Subcutaneous adipose tissue (tissue), 4 donors: ENCODE results near the gene UTP15. TPM values are rescaled to one million over a fixed set of nuclear protein-coding genes. Genes with fewer than 3 reads are reported as not detected.

Experiments used
- total RNA-seq, 4 donors: library from RNA; depleted of rRNA; stranded (reverse); fragments of >200 nt; gene quantifications; one replicate each; pipeline ENCODE4 v1.1.0, GENCODE V29; 2016
- TF ChIP-seq, protein P1 (sequence below): fragments of 450-650 bp; IDR thresholded peaks from one replicate; pipeline ENCODE4 v1.5.1; 2016; ENCODE audit warnings: low read depth, mild to moderate bottlenecking, control low read depth, antibody characterized with exemption, moderate library complexity

The UTP15 gene
- total RNA-seq, 4 donors from 2014 or later: 17.2 to 59.5 (median 33.5) TPM

DNA sequence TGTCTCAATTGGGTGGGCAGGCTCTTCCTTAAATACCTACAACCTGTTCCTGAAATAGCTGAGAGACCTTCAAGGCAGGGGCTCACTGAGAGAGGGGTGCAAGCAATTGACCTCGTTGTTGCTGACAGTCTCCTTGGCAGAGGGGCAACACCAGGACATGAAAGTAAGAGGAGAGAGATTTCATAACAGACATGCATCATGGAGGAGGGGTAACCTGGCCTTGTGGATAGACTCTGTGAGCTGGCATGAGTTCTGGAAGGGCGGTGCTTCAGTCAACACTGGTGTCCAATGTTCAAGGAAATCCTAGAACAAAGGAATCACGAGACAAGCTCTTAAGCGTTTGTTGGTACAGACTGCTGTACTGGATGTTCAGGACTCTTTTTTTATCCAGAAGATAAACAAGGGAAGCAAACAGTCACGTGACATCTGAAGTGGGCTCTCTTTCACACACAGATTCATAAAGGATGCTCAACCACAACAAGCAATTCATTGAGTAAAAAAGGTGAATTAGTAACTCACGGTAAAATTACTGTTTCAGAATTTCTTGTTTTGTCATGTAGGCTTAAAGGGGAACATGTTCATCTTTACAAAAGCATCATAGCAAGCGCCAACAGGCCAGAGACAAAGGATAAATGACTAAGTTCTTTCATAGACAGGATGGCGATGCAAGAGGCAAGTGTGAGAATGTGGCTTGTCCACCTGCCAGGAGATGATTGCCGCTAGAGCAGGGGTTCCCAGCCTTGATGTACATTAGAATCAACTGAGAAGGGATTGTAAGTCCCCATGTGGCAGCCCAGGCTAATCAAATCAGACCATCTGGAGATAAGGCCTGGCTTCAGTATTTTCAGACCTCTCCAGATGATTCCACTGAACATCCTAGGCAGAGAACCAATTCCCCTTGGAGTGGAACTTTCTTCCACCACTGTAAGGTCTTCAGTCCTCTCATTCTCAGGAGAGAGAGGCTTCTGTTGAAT, 20.8 kb upstream of the UTP15 start:
- TF ChIP-seq, protein P1, sequence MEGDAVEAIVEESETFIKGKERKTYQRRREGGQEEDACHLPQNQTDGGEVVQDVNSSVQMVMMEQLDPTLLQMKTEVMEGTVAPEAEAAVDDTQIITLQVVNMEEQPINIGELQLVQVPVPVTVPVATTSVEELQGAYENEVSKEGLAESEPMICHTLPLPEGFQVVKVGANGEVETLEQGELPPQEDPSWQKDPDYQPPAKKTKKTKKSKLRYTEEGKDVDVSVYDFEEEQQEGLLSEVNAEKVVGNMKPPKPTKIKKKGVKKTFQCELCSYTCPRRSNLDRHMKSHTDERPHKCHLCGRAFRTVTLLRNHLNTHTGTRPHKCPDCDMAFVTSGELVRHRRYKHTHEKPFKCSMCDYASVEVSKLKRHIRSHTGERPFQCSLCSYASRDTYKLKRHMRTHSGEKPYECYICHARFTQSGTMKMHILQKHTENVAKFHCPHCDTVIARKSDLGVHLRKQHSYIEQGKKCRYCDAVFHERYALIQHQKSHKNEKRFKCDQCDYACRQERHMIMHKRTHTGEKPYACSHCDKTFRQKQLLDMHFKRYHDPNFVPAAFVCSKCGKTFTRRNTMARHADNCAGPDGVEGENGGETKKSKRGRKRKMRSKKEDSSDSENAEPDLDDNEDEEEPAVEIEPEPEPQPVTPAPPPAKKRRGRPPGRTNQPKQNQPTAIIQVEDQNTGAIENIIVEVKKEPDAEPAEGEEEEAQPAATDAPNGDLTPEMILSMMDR: no peak

DNA sequence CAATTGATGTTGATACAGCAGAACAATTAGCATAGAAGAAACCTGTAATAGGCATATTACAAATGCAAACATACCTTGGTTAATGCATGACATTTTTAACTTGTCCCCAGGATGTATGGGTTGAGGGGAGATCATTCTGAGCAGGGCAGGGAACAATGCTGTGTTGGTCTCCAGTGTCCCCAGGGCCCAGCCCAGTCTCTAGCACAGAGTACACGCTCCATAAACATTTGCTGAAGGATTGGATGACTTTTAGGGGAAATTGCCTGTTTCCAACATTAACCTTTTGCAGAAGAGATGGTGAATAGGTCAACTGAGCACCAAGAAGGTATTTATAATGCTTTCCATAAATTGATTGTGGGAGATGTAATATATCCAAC, 20.2 kb upstream of the UTP15 start:
- TF ChIP-seq, protein P1: no peak

DNA sequence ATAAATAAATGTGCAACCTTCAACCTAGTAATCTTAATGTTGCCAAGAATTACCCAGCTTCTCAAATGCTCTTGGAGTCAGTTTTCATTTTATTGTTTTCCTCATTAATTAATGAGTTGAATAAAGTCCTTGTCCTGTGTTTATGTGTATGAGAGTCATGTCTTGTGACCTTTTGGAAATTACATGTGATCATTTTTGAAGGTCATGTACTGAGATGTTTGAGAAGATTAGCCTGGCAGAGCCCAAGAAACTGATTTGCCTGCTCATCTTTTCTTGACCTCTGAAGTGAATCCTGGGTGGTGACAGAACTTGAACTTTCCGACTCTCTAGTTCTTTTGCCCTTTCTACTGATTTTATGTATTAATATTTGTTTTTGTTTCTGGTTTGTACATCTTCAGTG, 15.5 kb upstream of the UTP15 start:
- TF ChIP-seq, protein P1: no peak

DNA sequence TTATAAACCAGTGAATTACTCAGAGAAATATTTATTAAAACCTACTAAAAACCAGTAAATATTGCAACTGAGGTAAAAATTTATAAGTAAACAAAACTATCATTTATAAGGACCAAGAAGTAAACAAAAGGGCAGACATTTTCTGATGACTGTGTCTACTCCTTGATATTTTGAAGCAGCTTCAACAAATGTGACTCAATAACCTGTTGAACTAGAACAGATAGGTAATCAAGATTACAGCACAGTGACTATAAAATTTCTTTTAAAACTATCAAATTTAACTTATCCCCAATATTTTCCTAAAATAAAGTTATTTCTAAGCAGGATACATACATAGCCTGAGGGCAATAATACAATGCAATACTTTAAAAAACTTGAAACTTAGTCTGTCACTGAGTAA, 12.9 kb upstream of the UTP15 start:
- TF ChIP-seq, protein P1: no peak

DNA sequence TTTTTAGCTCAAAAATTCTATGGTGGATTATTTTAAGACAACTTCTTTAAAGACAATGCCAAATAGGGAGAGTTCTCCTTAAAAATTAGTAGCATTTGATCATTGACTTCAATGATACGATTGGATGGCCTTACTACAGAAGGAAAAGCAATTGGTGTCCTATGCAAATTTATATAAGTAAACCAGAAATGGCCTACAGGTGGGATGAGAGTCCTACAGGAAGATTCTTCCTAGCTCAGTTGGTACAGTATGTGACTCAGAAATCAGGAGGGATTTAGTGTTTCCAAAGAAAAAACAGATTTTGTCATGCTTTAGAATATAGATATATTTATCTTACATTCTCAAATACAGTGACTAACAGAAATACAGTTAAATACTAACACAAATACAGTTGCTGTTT, 6.6 kb upstream of the UTP15 start:
- TF ChIP-seq, protein P1: no peak

DNA sequence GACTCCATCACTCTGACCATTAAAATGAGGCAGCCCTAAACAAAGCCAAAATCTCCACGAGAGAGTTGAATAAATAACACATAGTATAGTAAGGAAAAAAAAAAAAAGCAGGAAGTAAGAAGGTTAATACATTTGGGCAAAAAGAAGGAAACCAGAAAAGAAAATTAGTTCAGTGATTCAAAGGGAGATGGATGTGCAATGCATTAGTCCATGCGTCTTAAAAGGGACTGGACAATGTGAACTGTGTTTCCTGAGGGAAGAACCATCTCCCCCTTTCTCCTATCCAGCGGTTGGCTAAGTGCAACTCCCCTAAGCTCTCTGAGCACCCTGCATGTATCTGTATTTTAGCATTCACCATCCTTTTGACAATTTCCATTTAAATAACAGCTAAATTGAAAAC, 1.5 kb upstream of the UTP15 start:
- TF ChIP-seq, protein P1: no peak

DNA sequence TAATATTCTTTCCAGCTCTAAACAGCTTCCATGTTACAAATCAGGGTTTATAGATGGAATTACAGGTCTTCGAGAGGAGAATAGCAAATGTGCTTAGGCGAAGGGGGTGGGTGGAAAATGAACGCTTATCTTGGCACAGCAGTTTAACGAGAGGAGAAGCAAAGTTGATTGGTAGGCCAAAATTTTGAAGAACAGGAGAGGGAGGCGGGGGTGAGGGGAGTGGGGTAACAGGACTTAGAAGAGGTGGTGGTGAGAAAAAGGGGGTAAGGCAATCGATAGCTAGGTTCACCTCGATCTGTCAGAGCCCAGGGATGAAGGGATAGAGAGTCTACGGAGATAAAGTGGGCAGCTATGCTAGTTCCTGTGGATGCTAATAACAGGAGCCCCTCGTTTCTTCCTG, 868 bp upstream of the UTP15 start:
- TF ChIP-seq, protein P1: no peak
